IPS DF 6.9 (cell line): ENCODE data around the gene KLC3.

ENCODE experiments used
- DNase-seq: peaks from one replicate; pipeline ENCODE4 v3.0.0-alpha.2; 2013; ENCODE audit warnings: low read depth, low spot score
- H3K27ac ChIP-seq: one replicate; pipeline ENCODE4 v1.5.1; 2013; ENCODE audit warnings: low read length, control low read depth
- H3K27me3 ChIP-seq: 2 replicates; pipeline ENCODE4 v1.6.1; 2013; ENCODE audit warnings: mild to moderate bottlenecking, low read length; ENCODE audit not compliant: control insufficient read depth, insufficient read depth
- H3K36me3 ChIP-seq: 2 replicates; pipeline ENCODE4 v1.6.1; 2013; ENCODE audit warnings: low read length; ENCODE audit not compliant: control insufficient read depth, insufficient read depth
- H3K4me1 ChIP-seq: 2 replicates; pipeline ENCODE4 v1.6.1; 2013; ENCODE audit warnings: low read length; ENCODE audit not compliant: control insufficient read depth, insufficient read depth
- H3K4me3 ChIP-seq: 2 replicates; pipeline ENCODE4 v1.5.1; 2013; ENCODE audit warnings: mild to moderate bottlenecking, low read length
- H3K9me3 ChIP-seq: 2 replicates; pipeline ENCODE4 v1.6.1; 2013; ENCODE audit warnings: low read length, inconsistent platforms; ENCODE audit not compliant: control insufficient read depth, insufficient read depth
- WGBS: extraction: QIAGEN DNeasy Blood & Tissue Kit; methylation state at CpG from one replicate; pipeline ENCODE4 v1.1.7; 2013; ENCODE audit warnings: mixed read lengths, missing lambda C conversion rate; ENCODE audit not compliant: insufficient read length, insufficient coverage; 5-methylcytosine and 5-hydroxymethylcytosine counted together

The KLC3 gene

DNA sequence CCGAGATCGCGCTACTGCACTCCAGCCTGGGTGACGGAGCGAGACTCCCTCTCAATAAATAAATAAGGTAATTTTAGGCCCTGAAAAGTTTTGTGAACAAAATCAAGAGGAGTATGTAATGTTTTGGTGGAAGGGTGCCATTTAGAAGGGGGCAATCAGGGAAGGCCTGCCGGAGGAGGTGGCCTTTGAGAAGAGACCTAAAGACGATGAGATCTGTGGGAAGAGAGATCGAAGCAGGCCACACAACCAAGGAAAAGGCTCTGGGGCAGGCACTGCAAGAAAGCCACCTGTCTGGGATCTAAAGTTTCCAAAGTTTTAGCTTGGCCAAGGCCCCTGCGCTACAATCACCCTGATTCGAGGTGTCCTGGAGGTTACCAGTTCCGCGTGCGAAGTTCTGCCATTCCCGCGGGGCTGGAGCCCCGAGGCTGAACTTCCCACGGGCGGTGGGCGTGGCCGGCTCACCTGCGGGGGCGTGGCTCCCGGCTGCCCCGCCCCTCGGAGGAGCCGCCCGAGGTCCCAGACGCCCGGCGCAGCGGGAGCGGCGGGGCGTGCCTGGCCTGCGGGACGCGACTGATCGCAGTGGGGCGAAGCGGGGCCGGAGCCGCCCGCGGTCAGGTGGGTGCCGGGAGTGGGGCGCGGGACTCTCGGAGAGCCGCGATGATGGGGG, at the start of gene KLC3:
Gene KLC3 (plus strand): TSS at position 519 of the 667 bp plus-strand sequence. CDS start 4,792 bp downstream, outside the sequence.
- WGBS = no CpG with 5 or more reads among the region's 50 CpGs
- no peak for DNase-seq
- H3K27ac ChIP-seq = no peak within 1 kb of the TSS
- no peaks in the 10 kb centered on the region for H3K36me3 ChIP-seq
- H3K27me3 ChIP-seq = peaks cover 8% of the 10 kb centered on the region; the same call in 1 of the 2 replicates
- peak within 1 kb of the TSS; percentile 62; the same call in 1 of the 2 replicates for H3K4me3 ChIP-seq
- H3K9me3 ChIP-seq = no peaks in the 10 kb centered on the region
- no peaks in the 10 kb centered on the region for H3K4me1 ChIP-seq

DNA sequence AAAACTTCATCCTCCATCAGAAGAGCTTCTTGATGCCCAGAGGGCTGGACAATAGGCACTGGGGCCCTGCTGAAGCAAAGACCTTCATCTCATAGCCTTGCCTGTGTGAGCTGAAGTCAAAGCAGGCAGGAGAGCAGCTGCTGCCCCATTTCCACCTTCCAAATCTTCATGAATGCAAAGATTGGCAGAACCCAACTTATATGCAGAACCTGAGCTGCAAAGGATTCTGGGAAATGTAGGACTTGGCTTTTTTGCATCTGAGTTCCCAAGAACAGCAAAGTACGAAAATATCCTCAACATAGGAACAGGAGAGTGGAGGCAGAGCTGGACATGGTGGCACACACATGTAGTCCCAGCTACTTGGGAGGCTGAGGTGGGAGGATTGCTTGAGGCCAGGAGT, 48.7 kb upstream of the KLC3 start:
- DNase-seq = no peak
- Histone ChIP-seq H3K36me3 (0 out of 2 replicates have a peak, but pooled peaks cover 3% of the 10 kb centered on the region), H3K4me1 (no peaks in the 10 kb centered on the region), H3K4me3 (no peak overlapping the region), H3K27me3 (no peaks in the 10 kb centered on the region), H3K27ac (no peak overlapping the region), H3K9me3 (no peaks in the 10 kb centered on the region)
- no CpG with 5 or more reads among the region's 1 CpG for WGBS

DNA sequence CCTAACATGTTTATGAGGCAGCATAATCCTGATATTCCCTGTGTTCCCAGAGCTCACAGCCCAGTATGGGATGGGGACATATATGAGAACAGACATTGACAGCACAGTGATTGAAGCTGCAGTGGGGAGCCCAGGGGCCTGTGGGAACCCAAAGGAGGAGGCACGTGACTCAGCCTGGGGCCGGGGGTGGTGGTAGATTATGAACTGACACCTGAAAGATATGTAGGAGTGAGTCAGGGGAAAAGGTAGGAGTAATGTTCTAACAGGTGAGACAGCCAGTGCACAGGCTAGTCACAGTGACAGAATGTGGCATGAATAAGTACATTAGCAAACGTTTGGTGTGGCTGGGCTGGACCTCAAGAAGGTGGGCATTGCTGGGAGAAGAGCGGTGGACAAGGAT, 46.9 kb upstream of the KLC3 start:
- DNase-seq = no peak
- Histone ChIP-seq H3K36me3 (0 out of 2 replicates have a peak, but pooled peaks cover 3% of the 10 kb centered on the region), H3K9me3 (no peaks in the 10 kb centered on the region), H3K4me3 (no peak overlapping the region), H3K27me3 (no peaks in the 10 kb centered on the region), H3K4me1 (no peaks in the 10 kb centered on the region), H3K27ac (no peak overlapping the region)
- WGBS = no CpG with 5 or more reads among the region's 4 CpGs

DNA sequence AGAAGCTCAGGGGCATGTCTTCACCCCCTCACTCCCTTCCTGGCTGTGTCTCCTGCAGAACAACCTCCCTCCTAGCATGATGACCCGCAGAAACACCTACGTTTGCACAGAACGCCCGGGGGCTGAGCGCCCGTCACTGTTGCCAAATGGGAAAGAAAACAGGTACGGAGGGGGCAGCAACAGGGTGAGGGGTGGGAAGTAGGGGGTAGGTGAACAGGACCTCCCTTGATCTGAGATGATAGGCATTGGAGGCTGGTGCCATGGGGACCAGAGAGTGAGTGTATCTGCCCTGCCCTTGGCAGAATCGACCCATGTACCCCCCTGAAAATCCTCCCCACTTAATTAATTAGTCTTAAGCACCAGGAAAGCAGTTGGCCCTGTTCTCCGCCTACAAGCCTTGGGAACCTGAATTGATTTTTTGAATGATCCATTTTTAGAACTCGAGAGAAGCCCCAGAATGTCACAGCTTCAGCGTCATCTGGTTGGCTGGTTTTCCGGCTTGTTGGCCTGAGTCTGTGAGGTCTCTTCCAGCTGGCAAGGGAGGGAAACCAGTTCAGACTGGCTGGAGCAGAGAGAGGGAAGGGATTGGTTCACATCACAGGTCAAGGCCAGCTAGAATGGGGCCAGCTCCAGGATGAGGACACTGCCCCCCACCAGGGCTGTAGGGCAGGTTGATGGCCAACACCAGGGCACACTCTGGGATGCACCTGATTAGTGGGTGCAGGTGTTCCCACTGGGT, 46.1 kb upstream of the KLC3 start:
- H3K36me3 ChIP-seq = 0 out of 2 replicates have a peak, but pooled peaks cover 3% of the 10 kb centered on the region
- no peak overlapping the region for H3K27ac ChIP-seq
- no CpG with 5 or more reads among the region's 12 CpGs for WGBS

DNA sequence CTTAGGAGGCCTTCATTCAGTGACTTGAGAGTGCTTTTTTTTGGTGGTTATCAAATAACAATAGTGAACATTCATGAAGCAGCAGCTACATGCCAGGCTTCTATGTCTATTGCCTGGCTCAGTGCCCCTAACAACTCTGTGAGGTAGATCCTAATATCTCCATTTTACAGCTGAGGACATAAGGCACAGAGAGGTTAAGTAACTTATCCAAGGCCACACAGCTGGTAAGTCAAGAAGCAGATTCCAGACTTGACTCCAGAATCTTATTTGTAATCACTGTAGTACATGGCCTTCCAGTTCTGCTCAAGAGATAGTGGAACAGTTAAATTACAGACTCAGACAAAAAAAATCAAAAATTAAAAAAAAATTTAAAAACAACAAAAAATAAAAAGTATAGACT, 44.7 kb upstream of the KLC3 start:
- Histone ChIP-seq H3K36me3 (0 out of 2 replicates have a peak, but pooled peaks cover 2% of the 10 kb centered on the region), H3K9me3 (no peaks in the 10 kb centered on the region), H3K4me3 (no peak overlapping the region), H3K4me1 (no peaks in the 10 kb centered on the region), H3K27me3 (no peaks in the 10 kb centered on the region), H3K27ac (no peak overlapping the region)
- DNase-seq = no peak

More for the DNA sequence above, 46.1 kb upstream of the KLC3 start:
- Histone ChIP-seq H3K4me1 (no peaks in the 10 kb centered on the region), H3K9me3 (no peaks in the 10 kb centered on the region), H3K4me3 (no peak overlapping the region), H3K27me3 (no peaks in the 10 kb centered on the region)
- DNase-seq = no peak

DNA sequence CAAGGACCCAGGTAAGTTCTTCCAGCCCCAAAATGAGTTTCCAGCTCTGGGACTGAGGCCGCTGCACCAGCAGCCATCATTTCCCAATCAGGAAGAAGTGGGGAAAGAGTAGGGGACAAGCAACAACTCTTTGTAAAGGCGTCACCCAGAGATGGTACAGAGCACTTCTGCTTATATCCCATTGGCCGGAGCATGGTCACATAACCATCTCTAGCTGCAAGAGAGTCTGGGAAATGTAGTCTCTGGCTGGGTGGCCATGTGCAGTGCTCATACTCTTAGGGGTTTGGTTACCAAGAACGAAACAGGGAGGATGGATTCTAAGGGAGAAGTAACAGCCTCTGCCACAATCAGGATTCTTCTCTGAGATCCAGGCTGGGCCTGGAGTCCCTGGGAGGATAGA, 44.2 kb upstream of the KLC3 start:
- Histone ChIP-seq H3K27me3 (no peaks in the 10 kb centered on the region), H3K27ac (no peak overlapping the region), H3K36me3 (0 out of 2 replicates have a peak, but pooled peaks cover 2% of the 10 kb centered on the region), H3K9me3 (no peaks in the 10 kb centered on the region), H3K4me3 (no peak overlapping the region), H3K4me1 (no peaks in the 10 kb centered on the region)
- no peak for DNase-seq
- no CpG with 5 or more reads among the region's 4 CpGs for WGBS

DNA sequence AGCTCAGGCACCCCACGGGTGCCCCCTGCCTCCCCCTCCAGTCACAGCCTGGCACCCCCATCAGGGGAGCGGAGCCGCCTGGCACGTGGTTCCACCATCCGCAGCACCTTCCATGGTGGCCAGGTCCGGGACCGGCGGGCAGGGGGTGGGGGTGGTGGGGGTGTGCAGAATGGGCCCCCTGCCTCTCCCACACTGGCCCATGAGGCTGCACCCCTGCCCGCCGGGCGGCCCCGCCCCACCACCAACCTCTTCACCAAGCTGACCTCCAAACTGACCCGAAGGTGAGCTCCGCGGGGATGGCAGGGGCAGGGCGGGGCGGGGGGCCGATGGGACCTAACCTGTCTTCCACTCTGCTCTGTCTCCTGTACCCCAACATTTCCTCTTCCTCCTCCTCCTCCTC, 42.9 kb upstream of the KLC3 start:
- no CpG with 5 or more reads among the region's 18 CpGs for WGBS
- no peak for DNase-seq
- Histone ChIP-seq H3K4me1 (no peaks in the 10 kb centered on the region), H3K27ac (no peak overlapping the region), H3K4me3 (no peak overlapping the region), H3K9me3 (no peaks in the 10 kb centered on the region), H3K27me3 (no peaks in the 10 kb centered on the region), H3K36me3 (0 out of 2 replicates have a peak, but pooled peaks cover 2% of the 10 kb centered on the region)

DNA sequence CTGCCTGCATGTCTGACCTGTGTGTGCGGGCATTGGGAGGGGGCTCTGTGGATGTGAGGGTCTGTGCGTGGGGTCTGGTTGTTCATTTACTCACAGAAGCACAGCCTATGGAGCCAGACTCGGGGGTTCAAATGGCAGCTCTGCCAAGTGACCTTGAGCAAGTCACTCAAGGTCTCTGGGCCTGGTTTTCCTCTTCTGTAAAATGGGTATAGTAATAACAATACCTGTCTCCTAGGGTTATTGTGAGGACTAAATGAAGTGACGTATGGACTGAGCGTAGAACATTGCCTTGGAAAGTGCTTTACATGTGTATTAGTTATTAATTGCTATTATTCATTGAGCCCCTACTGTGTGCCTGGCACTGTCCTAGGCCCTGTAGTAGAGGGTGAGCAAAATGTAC, 42.3 kb upstream of the KLC3 start:
- no peaks in the 10 kb centered on the region for H3K9me3 ChIP-seq
- H3K4me1 ChIP-seq = no peaks in the 10 kb centered on the region
- H3K4me3 ChIP-seq = no peak overlapping the region
- no peak overlapping the region for H3K27ac ChIP-seq
- no peak for DNase-seq
- 0 out of 2 replicates have a peak, but pooled peaks cover 2% of the 10 kb centered on the region for H3K36me3 ChIP-seq
- no peaks in the 10 kb centered on the region for H3K27me3 ChIP-seq
- no CpG with 5 or more reads among the region's 5 CpGs for WGBS

DNA sequence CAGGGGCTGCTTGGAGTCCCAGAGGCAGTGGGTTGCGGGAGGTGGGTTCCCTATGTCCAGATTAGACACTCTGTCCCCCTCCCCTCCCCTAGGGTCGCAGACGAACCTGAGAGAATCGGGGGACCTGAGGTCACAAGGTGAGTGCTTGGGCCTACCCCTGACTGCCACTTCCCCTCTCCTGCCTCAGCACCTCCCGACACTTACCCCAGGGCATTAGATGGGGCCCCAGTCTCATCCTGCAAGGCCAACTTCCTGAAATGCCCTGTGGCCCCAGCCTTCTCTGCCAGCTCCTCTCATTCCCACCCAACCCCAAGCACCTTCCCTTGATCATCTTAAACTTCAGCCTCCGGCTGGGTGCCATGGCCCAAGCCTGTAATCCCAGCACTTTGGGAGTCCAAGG, 40.8 kb upstream of the KLC3 start:
- H3K27ac ChIP-seq = no peak overlapping the region
- no peaks in the 10 kb centered on the region for H3K4me1 ChIP-seq
- DNase-seq = no peak
- H3K27me3 ChIP-seq = no peaks in the 10 kb centered on the region
- no peak overlapping the region for H3K4me3 ChIP-seq
- H3K9me3 ChIP-seq = no peaks in the 10 kb centered on the region
- 0 out of 2 replicates have a peak, but pooled peaks cover 2% of the 10 kb centered on the region for H3K36me3 ChIP-seq
- no CpG with 5 or more reads among the region's 6 CpGs for WGBS

DNA sequence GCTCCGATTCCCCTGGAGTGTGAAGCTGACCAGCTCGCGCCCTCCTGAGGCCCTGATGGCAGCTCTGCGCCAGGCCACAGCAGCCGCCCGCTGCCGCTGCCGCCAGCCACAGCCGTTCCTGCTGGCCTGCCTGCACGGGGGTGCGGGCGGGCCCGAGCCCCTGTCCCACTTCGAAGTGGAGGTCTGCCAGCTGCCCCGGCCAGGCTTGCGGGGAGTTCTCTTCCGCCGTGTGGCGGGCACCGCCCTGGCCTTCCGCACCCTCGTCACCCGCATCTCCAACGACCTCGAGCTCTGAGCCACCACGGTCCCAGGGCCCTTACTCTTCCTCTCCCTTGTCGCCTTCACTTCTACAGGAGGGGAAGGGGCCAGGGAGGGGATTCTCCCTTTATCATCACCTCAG, 38.1 kb upstream of the KLC3 start:
- Histone ChIP-seq H3K36me3 (0 out of 2 replicates have a peak, but pooled peaks cover 2% of the 10 kb centered on the region), H3K4me1 (peaks cover 2% of the 10 kb centered on the region; the same call in 1 of the 2 replicates), H3K27ac (no peak overlapping the region), H3K9me3 (no peaks in the 10 kb centered on the region), H3K4me3 (no peak overlapping the region), H3K27me3 (no peaks in the 10 kb centered on the region)
- DNase-seq = no peak
- WGBS = no CpG with 5 or more reads among the region's 27 CpGs
